Prostate gland (tissue), 2 donors: Measurements from ENCODE around the gene SLC25A46. TPM values are rescaled to one million over a fixed set of nuclear protein-coding genes. Genes with fewer than 3 reads are reported as not detected.
A peak's percentile ranks its signal among the peaks of the same experiment; 100 is the strongest.
"Not testable (repeated sequence)": the region's sequence is repeated elsewhere in the genome, so short reads cannot be mapped to it uniquely, and the experiment has no call there.

Source experiments
- DNase-seq: peaks from one replicate; pipeline ENCODE4 v3.0.0-alpha.2; 2019; ENCODE audit warnings: low spot score
- H3K27ac ChIP-seq, 2 donors: fragments of 200-600 bp; sonication (generic); 2 replicates each; pipeline ENCODE4 v1.5.1; 2017 to 2019
- H3K27me3 ChIP-seq: fragments of 200-600 bp; sonication (generic); replicated peaks from 2 replicates; pipeline ENCODE4 v1.5.1; 2019; ENCODE audit not compliant: insufficient read depth
- H3K36me3 ChIP-seq, 2 donors: fragments of 200-600 bp; sonication (generic); 1 replicate in 1 of 2; 2 replicates in 1 of 2; pipeline versions ENCODE4 v1.5.1 to v1.8.1; 2017 to 2019
- H3K4me1 ChIP-seq: fragments of 200-600 bp; sonication (generic); replicated peaks from 2 replicates; pipeline ENCODE4 v1.5.1; 2019
- H3K4me3 ChIP-seq, 2 donors: fragments of 200-600 bp; sonication (generic); 2 replicates each; pipeline ENCODE4 v1.5.1; 2017 to 2019
- H3K9me3 ChIP-seq: fragments of 200-600 bp; sonication (generic); 2 replicates; pipeline ENCODE4 v1.5.1; 2017
- CTCF ChIP-seq, 4 experiments: fragments of 200-600 bp in 2 of 4; fragments of 450-650 bp in 2 of 4; sonication (generic) in 2 of 4; IDR thresholded peaks; 1 replicate in 3 of 4; 2 replicates in 1 of 4; pipeline ENCODE4 v1.5.1; 2016 to 2019; ENCODE audit warnings: antibody characterized with exemption in 4 of 4, mild to moderate bottlenecking in 2 of 4, moderate library complexity in 2 of 4
- POLR2A ChIP-seq: fragments of 450-650 bp; IDR thresholded peaks from one replicate; pipeline ENCODE4 v1.6.1; 2016; ENCODE audit warnings: antibody characterized with exemption, mild to moderate bottlenecking
- POLR2AphosphoS5 ChIP-seq: sonication (generic); formaldehyde crosslinking; IDR thresholded peaks from one replicate; pipeline ENCODE4 v1.6.1; 2017; ENCODE audit warnings: antibody characterized with exemption
- WGBS: methylation state at CpG from one replicate; pipeline ENCODE4 v1.1.5; 2018; 5-methylcytosine and 5-hydroxymethylcytosine counted together
- intact Hi-C: fragments of 100-400 bp; cut with DNase I; formaldehyde crosslinking; loops from one replicate; pipeline ENCODE4 v1.14.2; 2022
- total RNA-seq, 2 donors: library from RNA; depleted of rRNA; stranded (reverse); fragments of >200 nt; gene quantifications; one replicate each; pipeline ENCODE4 v1.1.0, GENCODE V29; 2016

Gene SLC25A46
- total RNA-seq, 2 donors from 2014 or later: 35.6 to 44.7 TPM

GRCh38 chr5:110726249-110727024, 12.4 kb upstream of the SLC25A46 start, which contains the start of gene TMEM232:
TMEM232 (minus strand) TSS chr5:110726671; CDS start chr5:110667352, 59,319 bp downstream.
- H3K4me1 ChIP-seq: no peaks in the 10 kb centered on the region
- no peaks in the 10 kb centered on the region for H3K27me3 ChIP-seq
- intact Hi-C loops: no loop called here
- peak; percentile 56 for DNase-seq
- no peaks in the 10 kb centered on the region for H3K9me3 ChIP-seq
- peak within 1 kb of the TSS; percentile 24 to 28 for H3K4me3 ChIP-seq
- no peak for TF ChIP-seq POLR2A
- TF ChIP-seq POLR2AphosphoS5: no peak
- no peak for TF ChIP-seq CTCF (IDR thresholded peaks at IDR 0.05)
- no peaks in the 10 kb centered on the region for H3K36me3 ChIP-seq
- no peak within 1 kb of the TSS for H3K27ac ChIP-seq
- WGBS: 47% methylated on average over 17 of the region's 17 CpGs

- intact Hi-C loops: no loop called here
Measured at GRCh38 chr5:110727025-110727314, 11.8 kb upstream of the SLC25A46 start.

GRCh38 chr5:110731499-110731898, 7.3 kb upstream of the SLC25A46 start:
- H3K4me1 ChIP-seq, H3K9me3 ChIP-seq, H3K27me3 ChIP-seq, DNase-seq, H3K27ac ChIP-seq, H3K36me3 ChIP-seq, H3K4me3 ChIP-seq, intact Hi-C loops: not testable (repeated sequence)
- 96% methylated on average over 2 of the region's 2 CpGs for WGBS

More at GRCh38 chr5:110727025-110727314, 11.8 kb upstream of the SLC25A46 start:
- peak overlapping the region; percentile 24 to 28 for H3K4me3 ChIP-seq
- H3K27ac ChIP-seq: no peak overlapping the region
- no peaks in the 10 kb centered on the region for H3K9me3 ChIP-seq
- H3K27me3 ChIP-seq: no peaks in the 10 kb centered on the region
- WGBS: 43% methylated on average over 5 of the region's 5 CpGs
- no peaks in the 10 kb centered on the region for H3K36me3 ChIP-seq
- no peak for DNase-seq
- no peak for TF ChIP-seq POLR2A
- TF ChIP-seq CTCF (IDR thresholded peaks at IDR 0.05): no peak
- no peak for TF ChIP-seq POLR2AphosphoS5
- no peaks in the 10 kb centered on the region for H3K4me1 ChIP-seq

DNA sequence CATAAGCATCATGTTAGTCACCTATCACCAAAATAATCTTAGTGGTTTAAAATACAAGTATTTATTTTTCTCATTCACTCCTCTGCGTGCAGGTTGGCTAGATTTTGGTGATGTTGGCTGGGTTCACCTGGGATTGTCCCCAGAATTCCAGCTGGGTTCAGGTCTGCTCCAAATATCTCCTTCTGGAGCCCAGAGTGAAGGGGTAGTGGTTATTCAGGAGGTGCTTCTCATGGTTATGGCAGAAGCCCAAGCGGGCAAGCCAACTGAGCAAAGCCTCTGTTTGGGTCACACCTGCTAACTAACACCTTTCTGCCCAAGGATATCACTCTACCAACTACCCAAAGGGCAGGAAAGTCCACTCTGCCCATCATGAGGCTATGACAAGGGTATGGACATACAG, 4.7 kb upstream of the SLC25A46 start:
- H3K36me3 ChIP-seq: no peaks in the 10 kb centered on the region
- H3K27ac ChIP-seq: no peak overlapping the region
- intact Hi-C loops: no loop called here
- 87% methylated on average over 2 of the region's 2 CpGs for WGBS
- H3K4me1 ChIP-seq: no peaks in the 10 kb centered on the region
- no peak for DNase-seq
- H3K27me3 ChIP-seq: no peaks in the 10 kb centered on the region
- TF ChIP-seq CTCF (IDR thresholded peaks at IDR 0.05) (no peak), POLR2A (no peak), POLR2AphosphoS5 (no peak)
- no peaks in the 10 kb centered on the region for H3K9me3 ChIP-seq
- H3K4me3 ChIP-seq: no peak overlapping the region

DNA sequence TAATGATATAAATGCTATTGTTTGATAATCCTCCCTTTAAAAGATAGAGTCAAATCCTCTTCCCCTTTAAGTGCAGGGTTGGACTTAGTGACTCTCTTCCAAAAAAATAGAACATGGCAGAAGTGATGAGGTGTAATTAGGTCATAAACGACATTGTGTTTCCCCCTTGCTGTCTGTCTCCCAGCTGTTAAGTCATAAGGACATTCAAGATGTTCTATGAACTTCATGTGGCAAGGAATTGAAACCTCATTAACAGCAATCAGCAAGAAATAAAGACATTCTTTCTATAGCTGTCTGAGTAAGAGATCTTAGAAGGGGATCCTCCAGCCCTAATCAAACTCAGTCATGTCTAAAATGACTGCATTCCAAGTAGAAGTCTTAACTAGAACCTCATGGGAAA, 3.3 kb upstream of the SLC25A46 start:
- no peak overlapping the region for H3K4me3 ChIP-seq
- H3K9me3 ChIP-seq: no peaks in the 10 kb centered on the region
- intact Hi-C loops: no loop called here
- TF ChIP-seq POLR2AphosphoS5 (no peak), CTCF (IDR thresholded peaks at IDR 0.05) (no peak), POLR2A (no peak)
- no peaks in the 10 kb centered on the region for H3K27me3 ChIP-seq
- 44% methylated on average over 1 of the region's 1 CpG for WGBS
- DNase-seq: no peak
- H3K4me1 ChIP-seq: no peaks in the 10 kb centered on the region
- H3K36me3 ChIP-seq: no peaks in the 10 kb centered on the region
- H3K27ac ChIP-seq: no peak overlapping the region
